K562 (cell line): ENCODE results near the gene ANXA3. TPM values are rescaled to one million over a fixed set of nuclear protein-coding genes. Genes with fewer than 3 reads are reported as not detected.
A peak's percentile ranks its signal among the peaks of the same experiment; 100 is the strongest.

Experiments
- CBX3 ChIP-seq, 2 experiments: IDR thresholded peaks; 1 replicate in 1 of 2; 2 replicates in 1 of 2; pipeline ENCODE4 v1.6.1; 2012; ENCODE audit warnings: inconsistent platforms in 2 of 2, low read length in 2 of 2, borderline replicate concordance in 1 of 2, control low read depth in 1 of 2
- CHD2 ChIP-seq: IDR thresholded peaks from 2 replicates; pipeline ENCODE4 v1.6.1; 2011; ENCODE audit warnings: low read depth, low read length
- DIDO1 ChIP-seq: fragments of 450-650 bp; IDR thresholded peaks from 2 replicates; pipeline ENCODE4 v1.6.1; 2016; ENCODE audit warnings: low read depth, missing biosample characterization, missing genetic modification characterization
- FOXK2 ChIP-seq, 2 experiments: fragments of 450-650 bp; IDR thresholded peaks in 1 of 2; conservative IDR thresholded peaks in 1 of 2; 2 replicates each; pipeline ENCODE4 v1.6.1; 2016; ENCODE audit warnings: low read depth in 2 of 2, mild to moderate bottlenecking in 1 of 2
- GTF2B ChIP-seq: IDR thresholded peaks from 2 replicates; pipeline ENCODE4 v1.6.1; 2011; ENCODE audit not compliant: insufficient read length; ENCODE audit errors: extremely low read depth
- HNRNPL ChIP-seq: fragments of 200-400 bp; formaldehyde crosslinking; IDR thresholded peaks from 2 replicates; pipeline ENCODE4 v1.6.1; 2017; ENCODE audit warnings: low read depth, mild to moderate bottlenecking, low read length
- IRF2 ChIP-seq: sonication (generic); formaldehyde crosslinking; IDR thresholded peaks from 2 replicates; pipeline ENCODE4 v1.8.1; 2022; ENCODE audit warnings: mild to moderate bottlenecking, missing genetic modification reagents
- KDM2B ChIP-seq: fragments of 250-450 bp; sonication (Bioruptor Pico); IDR thresholded peaks from 2 replicates; pipeline ENCODE4 v1.8.0; 2021; ENCODE audit warnings: mild to moderate bottlenecking, moderate library complexity
- NELFE ChIP-seq: IDR thresholded peaks from 2 replicates; pipeline ENCODE4 v1.6.1; 2011; ENCODE audit warnings: mild to moderate bottlenecking; ENCODE audit not compliant: insufficient read depth, insufficient read length
- PTBP1 ChIP-seq: fragments of 200-400 bp; formaldehyde crosslinking; IDR thresholded peaks from 2 replicates; pipeline ENCODE4 v1.6.1; 2017; ENCODE audit warnings: low read depth, low read length
- PYGO2 ChIP-seq: fragments of 450-650 bp; IDR thresholded peaks from 2 replicates; pipeline ENCODE4 v1.6.1; 2016; ENCODE audit warnings: mild to moderate bottlenecking, missing genetic modification characterization, moderate library complexity, missing compliant biosample characterization
- SMARCB1 ChIP-seq: IDR thresholded peaks from 2 replicates; pipeline ENCODE4 v1.6.1; 2011; ENCODE audit warnings: improper control_type of control experiment, low read depth; ENCODE audit not compliant: insufficient read length
- SUPT5H ChIP-seq: fragments of 450-650 bp; IDR thresholded peaks from 2 replicates; pipeline ENCODE4 v1.6.1; 2016
- TEAD2 ChIP-seq: fragments of 450-650 bp; IDR thresholded peaks from 2 replicates; pipeline ENCODE4 v1.6.1; 2016; ENCODE audit warnings: missing genetic modification characterization, control low read depth, missing compliant biosample characterization
- ZNF41 ChIP-seq: fragments of 250-450 bp; sonication (Bioruptor Pico); conservative IDR thresholded peaks from 2 replicates; pipeline ENCODE4 v1.4.0; 2020; ENCODE audit warnings: mild to moderate bottlenecking
- ZNF57 ChIP-seq: fragments of 450-650 bp; formaldehyde crosslinking; IDR thresholded peaks from 2 replicates; pipeline ENCODE4 v1.4.0; 2020; ENCODE audit warnings: mild to moderate bottlenecking, moderate library complexity
- ZNF76 ChIP-seq: fragments of 250-450 bp; sonication (Bioruptor Pico); IDR thresholded peaks from 2 replicates; pipeline ENCODE4 v1.4.0; 2020; ENCODE audit warnings: mild to moderate bottlenecking, moderate library complexity, borderline replicate concordance
- polyA plus RNA-seq, 8 experiments: library from polyadenylated mRNA; depleted of rRNA in 4 of 8; stranded (reverse) in 5 of 8; unstranded in 3 of 8; fragments of >200 nt; fragmentation: Nextera tagmentation in 2 of 8; fragmentation: Illumina TruSeq in 1 of 8; extraction: Ambion mirVana in 2 of 8; extraction: Trizol in 1 of 8; gene quantifications; 2 replicates each; pipeline versions ENCODE4 v1.2.1 to v1.2.3, GENCODE V29; 2011 to 2014; ENCODE audit warnings: inconsistent platforms in 1 of 8, missing spikeins in 1 of 8
- total RNA-seq, 7 experiments: library from RNA; depleted of rRNA in 6 of 7; stranded (reverse); fragments of >200 nt in 6 of 7; fragmentation: Illumina TruSeq in 2 of 7; extraction: Trizol in 2 of 7; gene quantifications; 2 replicates each; pipeline versions ENCODE4 v1.2.1 to v1.2.3, GENCODE V29; 2011 to 2021; ENCODE audit warnings: low replicate concordance in 1 of 7
- TF ChIP-seq, protein P1 (sequence below): fragments of 450-650 bp; formaldehyde crosslinking; IDR thresholded peaks from 2 replicates; pipeline ENCODE4 v1.4.0; 2022; ENCODE audit warnings: mild to moderate bottlenecking, moderate library complexity
- TF ChIP-seq, protein P2 (sequence below): sonication (generic); formaldehyde crosslinking; IDR thresholded peaks from 2 replicates; pipeline ENCODE4 v1.8.0; 2022; ENCODE audit warnings: mild to moderate bottlenecking, missing genetic modification reagents
- TF ChIP-seq, protein P3 (sequence below), 3 experiments: fragments of 200-800 bp in 1 of 3; fragments of 250-450 bp in 1 of 3; fragments of 450-650 bp in 1 of 3; sonication (Bioruptor Pico) in 1 of 3; sonication (Bioruptor generic) in 1 of 3; formaldehyde crosslinking in 1 of 3; IDR thresholded peaks; 2 replicates each; pipeline versions ENCODE4 v1.6.1 to v1.8.0; 2016 to 2022; ENCODE audit warnings: mild to moderate bottlenecking in 2 of 3, missing genetic modification characterization in 2 of 3, missing compliant biosample characterization in 1 of 3, moderate library complexity in 1 of 3

Gene ANXA3
- total and polyA plus RNA-seq, 9 of the 15 experiments (the other 6 are each of a cell fraction or from before 2014, with no cell fraction given), result 6.3 to 15.5 (median 9.8) TPM

DNA sequence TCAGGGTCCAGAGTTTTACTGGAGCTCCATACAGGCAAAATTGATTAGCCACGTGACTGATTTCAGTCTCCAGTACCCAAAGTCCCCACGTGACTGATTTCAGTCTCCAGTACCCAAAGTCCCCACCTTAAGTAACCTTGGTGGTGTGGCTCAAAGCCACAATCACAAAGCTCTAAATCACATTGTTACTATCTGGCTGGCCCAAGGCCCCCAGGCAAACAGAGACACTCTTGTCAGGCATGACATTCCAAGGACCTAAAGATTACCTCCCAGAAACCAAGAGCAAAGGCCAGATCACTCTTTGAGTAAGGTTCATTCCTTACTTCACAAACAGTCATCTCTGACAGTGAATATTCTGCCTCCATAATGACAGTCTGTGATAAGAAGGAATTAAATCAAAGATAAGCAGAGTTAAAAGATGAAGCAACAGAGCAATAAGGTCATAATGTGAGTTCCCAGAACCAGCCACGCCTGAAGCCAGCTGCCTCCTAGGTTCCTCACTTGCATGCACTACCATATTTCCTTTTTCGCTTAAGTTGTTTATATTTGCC lies 78.5 kb downstream of the ANXA3 start (continued):
- TF ChIP-seq, protein P1, sequence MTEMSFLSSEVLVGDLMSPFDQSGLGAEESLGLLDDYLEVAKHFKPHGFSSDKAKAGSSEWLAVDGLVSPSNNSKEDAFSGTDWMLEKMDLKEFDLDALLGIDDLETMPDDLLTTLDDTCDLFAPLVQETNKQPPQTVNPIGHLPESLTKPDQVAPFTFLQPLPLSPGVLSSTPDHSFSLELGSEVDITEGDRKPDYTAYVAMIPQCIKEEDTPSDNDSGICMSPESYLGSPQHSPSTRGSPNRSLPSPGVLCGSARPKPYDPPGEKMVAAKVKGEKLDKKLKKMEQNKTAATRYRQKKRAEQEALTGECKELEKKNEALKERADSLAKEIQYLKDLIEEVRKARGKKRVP (CRISPR knock-in tag), result no peak
- TF ChIP-seq IRF2 (CRISPR knock-in tag), result no peak
- TF ChIP-seq KDM2B (CRISPR knock-in tag), result no peak
- no peak for TF ChIP-seq CHD2
- TF ChIP-seq HNRNPL, result no peak
- TF ChIP-seq DIDO1, result no peak
- TF ChIP-seq PYGO2 (tag), result no peak
- TF ChIP-seq CBX3 (IDR thresholded peaks at IDR 0.05; ENCODE audit: borderline replicate concordance in 1 of 2, low read length in 2 of 2), result no peak
- TF ChIP-seq ZNF76 (CRISPR knock-in tag), result no peak
- no peak for TF ChIP-seq TEAD2 (tag)
- TF ChIP-seq SMARCB1, result no peak
- TF ChIP-seq ZNF57 (CRISPR knock-in tag), result no peak
- no peak for TF ChIP-seq GTF2B
- no peak for TF ChIP-seq ZNF41 (CRISPR knock-in tag)
- no peak for TF ChIP-seq SUPT5H
- no peak for TF ChIP-seq PTBP1
- TF ChIP-seq, protein P2, sequence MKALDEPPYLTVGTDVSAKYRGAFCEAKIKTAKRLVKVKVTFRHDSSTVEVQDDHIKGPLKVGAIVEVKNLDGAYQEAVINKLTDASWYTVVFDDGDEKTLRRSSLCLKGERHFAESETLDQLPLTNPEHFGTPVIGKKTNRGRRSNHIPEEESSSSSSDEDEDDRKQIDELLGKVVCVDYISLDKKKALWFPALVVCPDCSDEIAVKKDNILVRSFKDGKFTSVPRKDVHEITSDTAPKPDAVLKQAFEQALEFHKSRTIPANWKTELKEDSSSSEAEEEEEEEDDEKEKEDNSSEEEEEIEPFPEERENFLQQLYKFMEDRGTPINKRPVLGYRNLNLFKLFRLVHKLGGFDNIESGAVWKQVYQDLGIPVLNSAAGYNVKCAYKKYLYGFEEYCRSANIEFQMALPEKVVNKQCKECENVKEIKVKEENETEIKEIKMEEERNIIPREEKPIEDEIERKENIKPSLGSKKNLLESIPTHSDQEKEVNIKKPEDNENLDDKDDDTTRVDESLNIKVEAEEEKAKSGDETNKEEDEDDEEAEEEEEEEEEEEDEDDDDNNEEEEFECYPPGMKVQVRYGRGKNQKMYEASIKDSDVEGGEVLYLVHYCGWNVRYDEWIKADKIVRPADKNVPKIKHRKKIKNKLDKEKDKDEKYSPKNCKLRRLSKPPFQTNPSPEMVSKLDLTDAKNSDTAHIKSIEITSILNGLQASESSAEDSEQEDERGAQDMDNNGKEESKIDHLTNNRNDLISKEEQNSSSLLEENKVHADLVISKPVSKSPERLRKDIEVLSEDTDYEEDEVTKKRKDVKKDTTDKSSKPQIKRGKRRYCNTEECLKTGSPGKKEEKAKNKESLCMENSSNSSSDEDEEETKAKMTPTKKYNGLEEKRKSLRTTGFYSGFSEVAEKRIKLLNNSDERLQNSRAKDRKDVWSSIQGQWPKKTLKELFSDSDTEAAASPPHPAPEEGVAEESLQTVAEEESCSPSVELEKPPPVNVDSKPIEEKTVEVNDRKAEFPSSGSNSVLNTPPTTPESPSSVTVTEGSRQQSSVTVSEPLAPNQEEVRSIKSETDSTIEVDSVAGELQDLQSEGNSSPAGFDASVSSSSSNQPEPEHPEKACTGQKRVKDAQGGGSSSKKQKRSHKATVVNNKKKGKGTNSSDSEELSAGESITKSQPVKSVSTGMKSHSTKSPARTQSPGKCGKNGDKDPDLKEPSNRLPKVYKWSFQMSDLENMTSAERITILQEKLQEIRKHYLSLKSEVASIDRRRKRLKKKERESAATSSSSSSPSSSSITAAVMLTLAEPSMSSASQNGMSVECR (CRISPR knock-in tag), result no peak
- TF ChIP-seq, protein P3, sequence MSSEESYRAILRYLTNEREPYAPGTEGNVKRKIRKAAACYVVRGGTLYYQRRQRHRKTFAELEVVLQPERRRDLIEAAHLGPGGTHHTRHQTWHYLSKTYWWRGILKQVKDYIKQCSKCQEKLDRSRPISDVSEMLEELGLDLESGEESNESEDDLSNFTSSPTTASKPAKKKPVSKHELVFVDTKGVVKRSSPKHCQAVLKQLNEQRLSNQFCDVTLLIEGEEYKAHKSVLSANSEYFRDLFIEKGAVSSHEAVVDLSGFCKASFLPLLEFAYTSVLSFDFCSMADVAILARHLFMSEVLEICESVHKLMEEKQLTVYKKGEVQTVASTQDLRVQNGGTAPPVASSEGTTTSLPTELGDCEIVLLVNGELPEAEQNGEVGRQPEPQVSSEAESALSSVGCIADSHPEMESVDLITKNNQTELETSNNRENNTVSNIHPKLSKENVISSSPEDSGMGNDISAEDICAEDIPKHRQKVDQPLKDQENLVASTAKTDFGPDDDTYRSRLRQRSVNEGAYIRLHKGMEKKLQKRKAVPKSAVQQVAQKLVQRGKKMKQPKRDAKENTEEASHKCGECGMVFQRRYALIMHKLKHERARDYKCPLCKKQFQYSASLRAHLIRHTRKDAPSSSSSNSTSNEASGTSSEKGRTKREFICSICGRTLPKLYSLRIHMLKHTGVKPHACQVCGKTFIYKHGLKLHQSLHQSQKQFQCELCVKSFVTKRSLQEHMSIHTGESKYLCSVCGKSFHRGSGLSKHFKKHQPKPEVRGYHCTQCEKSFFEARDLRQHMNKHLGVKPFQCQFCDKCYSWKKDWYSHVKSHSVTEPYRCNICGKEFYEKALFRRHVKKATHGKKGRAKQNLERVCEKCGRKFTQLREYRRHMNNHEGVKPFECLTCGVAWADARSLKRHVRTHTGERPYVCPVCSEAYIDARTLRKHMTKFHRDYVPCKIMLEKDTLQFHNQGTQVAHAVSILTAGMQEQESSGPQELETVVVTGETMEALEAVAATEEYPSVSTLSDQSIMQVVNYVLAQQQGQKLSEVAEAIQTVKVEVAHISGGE (CRISPR knock-in tag; IDR thresholded peaks at IDR 0.05), result 0 out of 6 replicates have a peak, but pooled peaks of 2 of the 3 experiments have one; percentile 5 to 23
- no peak for TF ChIP-seq NELFE
- no peak for TF ChIP-seq FOXK2 (conservative IDR thresholded peaks at IDR 0.05 in 1 of 2, IDR thresholded peaks at IDR 0.05 in 1 of 2; ENCODE audit: low read depth in 2 of 2)
